ENCODE data around the gene PSMF1.

The PSMF1 gene

GRCh38 chr20:1191299-1191698 lies 72.9 kb downstream of the PSMF1 start:
- no peaks in the 10 kb centered on the region for H3K36me3 ChIP-seq (ENCODE audit: control insufficient read depth in 1 of 2, insufficient read depth in 2 of 2, low read length in 2 of 2)
- H3K27me3 ChIP-seq (ENCODE audit: low read depth, low read length) = peaks cover 3% of the 10 kb centered on the region
- no peak overlapping the region for H3K27ac ChIP-seq (ENCODE audit: low read length)
- H3K4me1 ChIP-seq (ENCODE audit: control insufficient read depth in 1 of 2, insufficient read depth in 2 of 2, low read length in 2 of 2) = peaks cover 2 to 5% of the 10 kb centered on the region in 2 donors
- H3K9me3 ChIP-seq (ENCODE audit: control insufficient read depth in 1 of 2, low read length in 2 of 2) = no peaks in the 10 kb centered on the region
- no peak overlapping the region for H3K4me3 ChIP-seq (ENCODE audit: low read depth in 1 of 2, low read length in 2 of 2)

- Histone ChIP-seq H3K4me1 (ENCODE audit: control insufficient read depth in 1 of 2, insufficient read depth in 2 of 2, low read length in 2 of 2) (no peaks in the 10 kb centered on the region), H3K9me3 (ENCODE audit: control insufficient read depth in 1 of 2, low read length in 2 of 2) (no peaks in the 10 kb centered on the region), H3K4me3 (ENCODE audit: low read depth in 1 of 2, low read length in 2 of 2) (no peak overlapping the region), H3K36me3 (ENCODE audit: control insufficient read depth in 1 of 2, insufficient read depth in 2 of 2, low read length in 2 of 2) (no peaks in the 10 kb centered on the region), H3K27me3 (ENCODE audit: low read depth, low read length) (no peaks in the 10 kb centered on the region), H3K27ac (ENCODE audit: low read length) (no peak overlapping the region)
Observed at GRCh38 chr20:1195226-1195625, 76.8 kb downstream of the PSMF1 start.

- H3K4me3 ChIP-seq (ENCODE audit: low read depth in 1 of 2, low read length in 2 of 2) = no peak overlapping the region
- H3K27me3 ChIP-seq (ENCODE audit: low read depth, low read length) = no peaks in the 10 kb centered on the region
Observed at GRCh38 chr20:1196634-1197033, 78.2 kb downstream of the PSMF1 start.

GRCh38 chr20:1197801-1198200 lies 79.4 kb downstream of the PSMF1 start:
- Histone ChIP-seq H3K27ac (ENCODE audit: low read length) (no peak overlapping the region), H3K36me3 (ENCODE audit: control insufficient read depth in 1 of 2, insufficient read depth in 2 of 2, low read length in 2 of 2) (no peaks in the 10 kb centered on the region), H3K27me3 (ENCODE audit: low read depth, low read length) (no peaks in the 10 kb centered on the region), H3K9me3 (ENCODE audit: control insufficient read depth in 1 of 2, low read length in 2 of 2) (no peaks in the 10 kb centered on the region), H3K4me1 (ENCODE audit: control insufficient read depth in 1 of 2, insufficient read depth in 2 of 2, low read length in 2 of 2) (no peaks in the 10 kb centered on the region), H3K4me3 (ENCODE audit: low read depth in 1 of 2, low read length in 2 of 2) (no peak overlapping the region)

More at GRCh38 chr20:1196634-1197033, 78.2 kb downstream of the PSMF1 start:
- no peaks in the 10 kb centered on the region for H3K36me3 ChIP-seq (ENCODE audit: control insufficient read depth in 1 of 2, insufficient read depth in 2 of 2, low read length in 2 of 2)
- H3K27ac ChIP-seq (ENCODE audit: low read length) = no peak overlapping the region
- H3K9me3 ChIP-seq (ENCODE audit: control insufficient read depth in 1 of 2, low read length in 2 of 2) = no peaks in the 10 kb centered on the region
- no peaks in the 10 kb centered on the region for H3K4me1 ChIP-seq (ENCODE audit: control insufficient read depth in 1 of 2, insufficient read depth in 2 of 2, low read length in 2 of 2)

GRCh38 chr20:1198751-1199150 lies 80.3 kb downstream of the PSMF1 start:
- Histone ChIP-seq H3K27me3 (ENCODE audit: low read depth, low read length) (no peaks in the 10 kb centered on the region), H3K4me3 (ENCODE audit: low read depth in 1 of 2, low read length in 2 of 2) (no peak overlapping the region), H3K9me3 (ENCODE audit: control insufficient read depth in 1 of 2, low read length in 2 of 2) (no peaks in the 10 kb centered on the region), H3K27ac (ENCODE audit: low read length) (no peak overlapping the region), H3K36me3 (ENCODE audit: control insufficient read depth in 1 of 2, insufficient read depth in 2 of 2, low read length in 2 of 2) (no peaks in the 10 kb centered on the region), H3K4me1 (ENCODE audit: control insufficient read depth in 1 of 2, insufficient read depth in 2 of 2, low read length in 2 of 2) (no peaks in the 10 kb centered on the region)

- Histone ChIP-seq H3K9me3 (ENCODE audit: control insufficient read depth in 1 of 2, low read length in 2 of 2) (no peaks in the 10 kb centered on the region), H3K4me1 (ENCODE audit: control insufficient read depth in 1 of 2, insufficient read depth in 2 of 2, low read length in 2 of 2) (no peaks in the 10 kb centered on the region), H3K4me3 (ENCODE audit: low read depth in 1 of 2, low read length in 2 of 2) (no peak overlapping the region), H3K36me3 (ENCODE audit: control insufficient read depth in 1 of 2, insufficient read depth in 2 of 2, low read length in 2 of 2) (no peaks in the 10 kb centered on the region), H3K27me3 (ENCODE audit: low read depth, low read length) (no peaks in the 10 kb centered on the region), H3K27ac (ENCODE audit: low read length) (no peak overlapping the region)
Observed at GRCh38 chr20:1199212-1199873, 80.9 kb downstream of the PSMF1 start.

- Histone ChIP-seq H3K36me3 (ENCODE audit: control insufficient read depth in 1 of 2, insufficient read depth in 2 of 2, low read length in 2 of 2) (no peaks in the 10 kb centered on the region), H3K27me3 (ENCODE audit: low read depth, low read length) (no peaks in the 10 kb centered on the region), H3K9me3 (ENCODE audit: control insufficient read depth in 1 of 2, low read length in 2 of 2) (no peaks in the 10 kb centered on the region), H3K4me1 (ENCODE audit: control insufficient read depth in 1 of 2, insufficient read depth in 2 of 2, low read length in 2 of 2) (no peaks in the 10 kb centered on the region), H3K27ac (ENCODE audit: low read length) (no peak overlapping the region), H3K4me3 (ENCODE audit: low read depth in 1 of 2, low read length in 2 of 2) (no peak overlapping the region)
Observed at GRCh38 chr20:1199964-1200363, 81.6 kb downstream of the PSMF1 start.

GRCh38 chr20:1202762-1203504 lies 84.5 kb downstream of the PSMF1 start, which contains the start of gene C20orf202:
TSS of gene C20orf202 (plus strand) at chr20:1203454. CDS start at chr20:1203586, 132 bp downstream.
- Histone ChIP-seq H3K27me3 (ENCODE audit: low read depth, low read length) (no peaks in the 10 kb centered on the region), H3K36me3 (ENCODE audit: control insufficient read depth in 1 of 2, insufficient read depth in 2 of 2, low read length in 2 of 2) (no peaks in the 10 kb centered on the region), H3K9me3 (ENCODE audit: control insufficient read depth in 1 of 2, low read length in 2 of 2) (no peaks in the 10 kb centered on the region), H3K4me1 (ENCODE audit: control insufficient read depth in 1 of 2, insufficient read depth in 2 of 2, low read length in 2 of 2) (no peaks in the 10 kb centered on the region), H3K27ac (ENCODE audit: low read length) (no peak within 1 kb of the TSS), H3K4me3 (ENCODE audit: low read depth in 1 of 2, low read length in 2 of 2) (no peak within 1 kb of the TSS)

GRCh38 chr20:1203630-1204029 lies 85.2 kb downstream of the PSMF1 start:
- no peaks in the 10 kb centered on the region for H3K27me3 ChIP-seq (ENCODE audit: low read depth, low read length)
- H3K36me3 ChIP-seq (ENCODE audit: control insufficient read depth in 1 of 2, insufficient read depth in 2 of 2, low read length in 2 of 2) = no peaks in the 10 kb centered on the region
- H3K27ac ChIP-seq (ENCODE audit: low read length) = no peak overlapping the region
- no peak overlapping the region for H3K4me3 ChIP-seq (ENCODE audit: low read depth in 1 of 2, low read length in 2 of 2)
- H3K4me1 ChIP-seq (ENCODE audit: control insufficient read depth in 1 of 2, insufficient read depth in 2 of 2, low read length in 2 of 2) = no peaks in the 10 kb centered on the region
- no peaks in the 10 kb centered on the region for H3K9me3 ChIP-seq (ENCODE audit: control insufficient read depth in 1 of 2, low read length in 2 of 2)

- H3K27ac ChIP-seq (ENCODE audit: low read length) = no peak overlapping the region
- H3K9me3 ChIP-seq (ENCODE audit: control insufficient read depth in 1 of 2, low read length in 2 of 2) = no peaks in the 10 kb centered on the region
- no peaks in the 10 kb centered on the region for H3K4me1 ChIP-seq (ENCODE audit: control insufficient read depth in 1 of 2, insufficient read depth in 2 of 2, low read length in 2 of 2)
- no peaks in the 10 kb centered on the region for H3K36me3 ChIP-seq (ENCODE audit: control insufficient read depth in 1 of 2, insufficient read depth in 2 of 2, low read length in 2 of 2)
- no peak overlapping the region for H3K4me3 ChIP-seq (ENCODE audit: low read depth in 1 of 2, low read length in 2 of 2)
- no peaks in the 10 kb centered on the region for H3K27me3 ChIP-seq (ENCODE audit: low read depth, low read length)
Observed at GRCh38 chr20:1204113-1204512, 85.7 kb downstream of the PSMF1 start.

GRCh38 chr20:1204576-1204975 lies 86.2 kb downstream of the PSMF1 start:
- H3K9me3 ChIP-seq (ENCODE audit: control insufficient read depth in 1 of 2, low read length in 2 of 2) = no peaks in the 10 kb centered on the region
- H3K4me3 ChIP-seq (ENCODE audit: low read depth in 1 of 2, low read length in 2 of 2) = no peak overlapping the region
- no peaks in the 10 kb centered on the region for H3K4me1 ChIP-seq (ENCODE audit: control insufficient read depth in 1 of 2, insufficient read depth in 2 of 2, low read length in 2 of 2)
- H3K36me3 ChIP-seq (ENCODE audit: control insufficient read depth in 1 of 2, insufficient read depth in 2 of 2, low read length in 2 of 2) = no peaks in the 10 kb centered on the region
- no peaks in the 10 kb centered on the region for H3K27me3 ChIP-seq (ENCODE audit: low read depth, low read length)
- no peak overlapping the region for H3K27ac ChIP-seq (ENCODE audit: low read length)
